AG10803 (cell line): ENCODE measurements around the gene GOLGA6D.
A peak's percentile ranks its signal among the peaks of the same experiment; 100 is the strongest.
"Not testable (repeated sequence)": the region's sequence is repeated elsewhere in the genome, so short reads cannot be mapped to it uniquely, and the experiment has no call there.

Experiments used
- DNase-seq: peaks from one replicate; pipeline ENCODE4 v3.0.0; 2010; ENCODE audit warnings: low read depth
- H3K4me3 ChIP-seq: 2 replicates; pipeline ENCODE4 v1.5.1; 2011; ENCODE audit warnings: mild to moderate bottlenecking, low read length, control low read depth
- TF ChIP-seq, protein P1 (sequence below): conservative IDR thresholded peaks from 2 replicates; pipeline ENCODE4 v1.5.1; 2011; ENCODE audit warnings: mild to moderate bottlenecking, low read length, control low read depth, inconsistent platforms

GOLGA6D gene

DNA sequence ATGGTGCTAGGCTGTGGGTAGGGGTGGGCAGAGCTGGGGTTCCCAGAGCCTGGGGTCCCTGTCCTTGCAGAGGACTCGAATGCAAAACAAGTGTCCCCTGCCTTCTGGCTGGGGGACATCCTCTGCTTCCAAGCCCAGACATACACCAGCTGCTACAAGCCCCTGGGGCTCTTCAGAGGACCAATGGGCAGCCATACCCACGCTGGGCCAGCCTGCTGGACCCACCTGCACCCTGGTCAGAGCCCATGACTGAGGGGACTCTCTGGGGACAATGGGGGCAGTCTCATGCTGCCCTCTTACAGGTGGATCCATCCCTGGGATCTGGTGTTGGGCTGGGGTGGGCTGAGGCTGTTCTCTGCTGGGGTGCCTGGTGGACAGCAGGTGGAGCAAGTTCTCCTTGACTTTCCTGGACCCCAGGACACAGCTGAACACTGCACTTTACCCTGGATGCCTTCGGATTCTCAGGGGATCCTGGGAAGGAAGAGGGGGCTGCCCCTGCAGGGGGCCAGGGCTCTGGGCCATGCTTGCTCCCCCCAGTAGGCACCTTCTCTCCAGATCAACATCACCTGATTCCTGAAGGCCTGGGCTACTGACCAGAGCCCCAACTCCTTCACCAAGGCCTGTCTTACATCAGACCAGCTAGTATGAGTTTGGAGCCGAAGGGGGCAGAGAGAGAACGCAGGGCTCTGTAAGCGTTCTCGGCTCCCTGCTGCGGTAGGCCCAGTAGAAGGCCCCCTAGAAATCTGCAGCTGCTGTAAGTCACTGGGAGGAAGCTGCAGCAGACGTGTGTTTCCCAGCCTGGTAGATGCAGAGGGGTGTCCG lies 46.1 kb downstream of the GOLGA6D start:
- TF ChIP-seq, protein P1, sequence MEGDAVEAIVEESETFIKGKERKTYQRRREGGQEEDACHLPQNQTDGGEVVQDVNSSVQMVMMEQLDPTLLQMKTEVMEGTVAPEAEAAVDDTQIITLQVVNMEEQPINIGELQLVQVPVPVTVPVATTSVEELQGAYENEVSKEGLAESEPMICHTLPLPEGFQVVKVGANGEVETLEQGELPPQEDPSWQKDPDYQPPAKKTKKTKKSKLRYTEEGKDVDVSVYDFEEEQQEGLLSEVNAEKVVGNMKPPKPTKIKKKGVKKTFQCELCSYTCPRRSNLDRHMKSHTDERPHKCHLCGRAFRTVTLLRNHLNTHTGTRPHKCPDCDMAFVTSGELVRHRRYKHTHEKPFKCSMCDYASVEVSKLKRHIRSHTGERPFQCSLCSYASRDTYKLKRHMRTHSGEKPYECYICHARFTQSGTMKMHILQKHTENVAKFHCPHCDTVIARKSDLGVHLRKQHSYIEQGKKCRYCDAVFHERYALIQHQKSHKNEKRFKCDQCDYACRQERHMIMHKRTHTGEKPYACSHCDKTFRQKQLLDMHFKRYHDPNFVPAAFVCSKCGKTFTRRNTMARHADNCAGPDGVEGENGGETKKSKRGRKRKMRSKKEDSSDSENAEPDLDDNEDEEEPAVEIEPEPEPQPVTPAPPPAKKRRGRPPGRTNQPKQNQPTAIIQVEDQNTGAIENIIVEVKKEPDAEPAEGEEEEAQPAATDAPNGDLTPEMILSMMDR, result no peak
- no peak for DNase-seq
- H3K4me3 ChIP-seq, result no peak overlapping the region

DNA sequence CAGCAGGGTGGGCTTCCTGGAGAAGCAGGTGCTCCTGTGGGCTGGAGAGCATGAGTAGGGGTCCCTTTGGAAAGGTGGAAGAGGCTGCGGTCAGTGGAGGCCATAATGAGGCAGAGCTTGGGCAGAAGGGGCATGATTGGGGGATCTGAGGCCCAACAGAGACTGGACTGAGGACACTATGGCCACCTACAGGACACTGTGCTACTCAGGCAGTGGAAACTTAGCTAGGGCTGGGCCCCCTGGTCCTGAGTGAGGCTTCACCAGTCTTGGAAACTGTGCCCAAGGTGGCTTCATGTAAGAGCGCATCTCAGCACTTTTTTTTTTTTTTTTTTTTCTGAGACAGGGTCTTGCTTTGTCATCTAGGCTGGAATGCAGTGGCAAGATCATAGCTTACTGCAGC lies 46.9 kb downstream of the GOLGA6D start:
- H3K4me3 ChIP-seq, result no peak overlapping the region
- DNase-seq, result no peak
- TF ChIP-seq, protein P1, result no peak

DNA sequence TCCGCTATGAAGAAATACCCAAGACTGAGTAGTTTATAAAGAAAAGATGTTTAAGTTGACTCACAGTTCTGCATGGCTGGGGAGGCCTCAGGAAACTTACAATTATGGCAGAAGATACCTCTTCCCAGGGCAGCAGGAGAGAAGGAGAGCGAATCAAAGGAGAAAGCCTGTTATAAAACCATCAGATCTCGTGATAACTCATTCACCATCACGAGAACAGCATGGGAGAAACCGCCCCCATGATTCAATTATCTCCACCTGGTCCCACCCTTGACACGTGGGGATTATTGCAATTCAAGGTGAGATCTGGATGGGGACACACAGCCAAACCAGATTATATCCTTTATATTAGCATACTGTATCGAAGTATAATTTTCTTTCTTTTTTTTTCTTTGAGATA lies 49.5 kb downstream of the GOLGA6D start:
- not testable (repeated sequence) for H3K4me3 ChIP-seq, DNase-seq

DNA sequence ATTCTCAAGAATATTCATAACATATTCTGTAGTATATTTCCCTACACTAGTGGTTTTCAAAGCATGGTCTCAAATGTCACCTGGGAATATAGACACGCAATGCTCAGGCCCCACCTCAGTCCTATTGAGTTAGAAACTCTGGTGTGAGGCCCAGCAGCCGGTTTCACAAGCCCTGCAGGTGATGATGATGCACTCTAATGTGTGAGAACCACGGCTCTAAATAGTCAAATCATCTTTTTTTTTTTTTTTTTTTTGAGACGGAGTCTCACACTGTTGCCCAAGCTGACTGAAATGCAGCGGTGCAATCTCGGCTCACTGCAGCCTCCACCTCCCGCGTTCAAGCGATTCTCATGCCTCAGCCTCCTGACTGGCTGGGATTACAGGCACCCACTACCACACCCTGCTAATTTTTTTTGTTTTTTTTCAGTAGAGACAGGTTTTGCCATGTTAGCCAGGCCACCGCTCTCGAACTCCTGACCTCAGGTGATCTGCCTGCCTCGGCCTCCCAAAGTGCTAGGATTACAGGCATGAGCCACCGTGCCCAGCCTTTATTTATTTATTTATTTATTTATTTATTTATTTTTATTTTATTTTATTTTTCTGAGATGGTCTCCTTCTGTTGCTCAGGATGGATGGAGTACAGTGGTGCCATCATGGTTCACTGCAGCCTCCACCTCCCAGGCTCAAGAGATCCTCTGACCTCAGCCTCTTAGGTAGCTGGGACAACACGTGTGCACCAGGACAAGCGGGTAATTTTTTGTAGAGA lies 51.2 kb downstream of the GOLGA6D start:
- DNase-seq, H3K4me3 ChIP-seq: not testable (repeated sequence)

DNA sequence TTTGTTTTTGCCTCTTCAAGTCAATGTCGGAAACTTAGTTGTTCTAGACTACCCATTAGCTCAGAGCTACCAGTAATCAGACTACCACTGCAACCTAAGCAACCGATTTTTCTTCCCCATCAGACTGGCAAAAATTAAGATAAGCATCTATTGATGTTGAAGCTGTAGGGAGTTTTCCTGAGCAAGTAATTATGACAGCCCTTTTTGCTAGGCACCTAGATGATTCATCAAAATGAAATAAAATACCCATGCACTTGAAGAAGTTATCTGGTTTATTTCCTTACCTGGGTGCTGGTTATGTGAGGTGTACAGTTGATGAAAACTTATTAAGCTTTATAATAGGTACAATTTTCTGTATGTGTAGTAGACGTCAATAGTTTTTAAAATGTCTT lies 52.7 kb downstream of the GOLGA6D start:
- DNase-seq, result no peak
- TF ChIP-seq, protein P1, result no peak
- H3K4me3 ChIP-seq, result peak overlapping the region; percentile 83

DNA sequence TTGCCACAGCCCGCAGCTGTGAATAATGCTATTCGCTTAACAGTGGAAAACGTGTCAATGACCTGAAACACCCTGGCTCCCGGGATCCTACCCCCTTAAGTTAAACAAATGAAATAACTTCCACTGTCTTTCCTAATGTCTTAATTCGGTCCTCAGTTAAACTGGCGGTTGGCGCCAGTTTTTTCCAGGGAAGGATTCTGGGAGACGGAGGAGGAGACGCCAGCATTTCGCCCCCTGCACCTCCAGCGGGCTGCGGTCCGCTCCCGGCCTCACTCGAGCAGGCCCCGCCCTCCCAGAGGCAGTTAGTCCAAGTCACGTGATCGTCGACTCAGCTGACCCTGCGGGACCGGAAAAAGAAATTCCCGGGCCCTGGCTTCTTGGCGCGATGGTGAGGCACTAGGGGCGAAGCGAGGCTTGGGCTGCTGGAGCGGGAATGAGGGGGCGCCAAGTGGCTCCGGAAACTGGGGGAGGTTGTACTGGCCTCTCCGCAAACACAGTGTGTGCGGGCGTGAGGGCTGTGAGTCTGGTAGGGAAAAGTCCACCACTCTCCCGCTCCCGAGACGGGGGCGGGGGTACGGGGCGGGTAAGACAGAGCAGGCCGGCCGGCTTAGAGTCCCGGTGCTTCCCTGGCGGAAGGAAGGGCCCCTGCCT lies 53.2 kb downstream of the GOLGA6D start, which contains the start of gene COMMD4:
Gene COMMD4 (plus strand): TSS at position 359 of the 651 bp plus-strand sequence. CDS start 27 bp downstream, at position 386.
- TF ChIP-seq, protein P1, result no peak
- peak within 1 kb of the TSS; percentile 83 for H3K4me3 ChIP-seq
- DNase-seq, result peak; percentile 95

DNA sequence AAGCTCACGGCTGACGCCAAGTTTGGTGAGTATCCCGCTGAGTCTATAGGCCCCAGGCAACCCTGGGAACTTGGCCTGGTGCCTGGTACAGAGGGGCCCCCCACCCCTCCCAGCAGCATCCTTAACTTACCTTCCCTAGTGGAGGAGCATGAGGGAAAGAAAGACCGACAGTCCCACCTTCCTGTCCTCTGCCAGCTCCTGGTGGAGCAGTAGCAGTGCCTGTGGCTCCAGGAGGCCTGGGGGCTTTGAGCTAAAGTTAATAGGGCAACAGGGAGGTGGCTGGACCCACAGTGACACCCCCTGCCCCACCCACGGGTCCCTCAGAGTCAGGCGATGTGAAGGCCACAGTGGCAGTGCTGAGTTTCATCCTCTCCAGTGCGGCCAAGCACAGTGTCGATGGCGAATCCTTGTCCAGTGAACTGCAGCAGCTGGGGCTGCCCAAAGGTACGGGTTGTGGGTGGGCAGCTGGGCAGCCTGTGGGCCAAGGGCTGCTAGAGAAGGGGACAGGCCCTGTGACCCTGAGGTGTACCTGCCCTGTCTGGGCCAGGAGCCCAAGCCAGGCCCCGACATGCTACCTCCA lies 56.1 kb downstream of the GOLGA6D start:
- TF ChIP-seq, protein P1, result no peak
- no peak for DNase-seq
- H3K4me3 ChIP-seq, result no peak overlapping the region
